PFSK-1 (cell line): ENCODE results near the gene BCL2L13.

Source experiments
- FOXP2 ChIP-seq: optimal IDR thresholded peaks from 2 replicates; pipeline ENCODE3; 2011; ENCODE audit warnings: borderline replicate concordance, control low read depth, inconsistent platforms; ENCODE audit not compliant: insufficient read depth; ENCODE audit errors: extremely low read length, extremely low read depth
- POLR2AphosphoS5 ChIP-seq: IDR thresholded peaks from 2 replicates; pipeline ENCODE4 v1.6.1; 2012; ENCODE audit warnings: low read depth, mild to moderate bottlenecking, control low read depth, low read length, moderate library complexity
- REST ChIP-seq, 2 experiments: IDR thresholded peaks; 2 replicates each; pipeline versions ENCODE4 v1.6.1 to v1.8.0; 2011 to 2012; ENCODE audit warnings: low read depth in 2 of 2, low read length in 2 of 2, control low read depth in 1 of 2, inconsistent platforms in 1 of 2, mild to moderate bottlenecking in 1 of 2, moderate library complexity in 1 of 2; ENCODE audit not compliant: insufficient read depth in 1 of 2
- SIN3A ChIP-seq: IDR thresholded peaks from 2 replicates; pipeline ENCODE4 v1.6.1; 2012; ENCODE audit warnings: mild to moderate bottlenecking, low read length, moderate library complexity, borderline replicate concordance; ENCODE audit not compliant: insufficient read depth
- TAF1 ChIP-seq: IDR thresholded peaks from 2 replicates; pipeline ENCODE4 v1.6.1; 2012; ENCODE audit warnings: low read length, control low read depth, borderline replicate concordance; ENCODE audit not compliant: insufficient read depth

DNA sequence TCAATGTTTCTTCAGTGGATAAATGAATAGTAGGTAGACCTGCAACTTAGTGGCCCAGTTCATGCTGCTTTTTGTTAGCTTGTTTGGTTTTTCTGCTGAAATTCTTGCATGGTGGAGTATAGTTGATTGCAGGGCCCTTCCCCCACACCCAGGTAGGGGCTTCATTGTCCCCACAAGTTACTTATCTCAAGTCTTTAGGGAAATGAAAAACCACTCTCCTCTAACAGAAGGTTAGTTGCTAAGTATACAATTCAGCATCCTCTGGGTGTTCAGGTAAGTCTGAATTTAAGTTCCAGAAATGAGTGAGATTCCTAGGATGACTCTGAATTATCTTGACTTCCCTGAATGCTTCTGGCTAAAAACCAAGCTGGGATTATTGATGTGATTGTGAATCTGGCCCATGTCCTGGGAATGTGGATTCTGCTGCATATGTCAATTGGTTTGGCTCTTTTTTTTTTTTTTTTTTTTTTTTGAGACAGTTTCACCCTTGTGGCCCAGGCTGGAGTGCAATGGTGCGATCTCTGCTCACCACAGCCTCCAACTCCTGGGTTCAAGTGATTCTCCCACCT lies 40.3 kb downstream of the BCL2L13 start:
- TF ChIP-seq POLR2AphosphoS5 (no peak), REST (IDR thresholded peaks at IDR 0.05; ENCODE audit: insufficient read depth in 1 of 2, low read depth in 2 of 2, low read length in 2 of 2) (no peak), TAF1 (no peak), SIN3A (no peak), FOXP2 (no peak)
